ENCODE results near the gene CGRRF1.

The CGRRF1 gene

GRCh38 chr14:54516709-54517108 is 7.0 kb downstream of the CGRRF1 start:
- no peak overlapping the region for H3K27ac ChIP-seq (ENCODE audit: low read length)
- no peaks in the 10 kb centered on the region for H3K4me1 ChIP-seq (ENCODE audit: low read length)
- H3K27me3 ChIP-seq (ENCODE audit: low read depth, low read length): no peaks in the 10 kb centered on the region
- no peak overlapping the region for H3K4me3 ChIP-seq (ENCODE audit: low read length)
- H3K9me3 ChIP-seq (ENCODE audit: insufficient read depth, low read length): peaks cover 15% of the 10 kb centered on the region; the same call in 1 of the 2 replicates
- TF ChIP-seq, protein P1, sequence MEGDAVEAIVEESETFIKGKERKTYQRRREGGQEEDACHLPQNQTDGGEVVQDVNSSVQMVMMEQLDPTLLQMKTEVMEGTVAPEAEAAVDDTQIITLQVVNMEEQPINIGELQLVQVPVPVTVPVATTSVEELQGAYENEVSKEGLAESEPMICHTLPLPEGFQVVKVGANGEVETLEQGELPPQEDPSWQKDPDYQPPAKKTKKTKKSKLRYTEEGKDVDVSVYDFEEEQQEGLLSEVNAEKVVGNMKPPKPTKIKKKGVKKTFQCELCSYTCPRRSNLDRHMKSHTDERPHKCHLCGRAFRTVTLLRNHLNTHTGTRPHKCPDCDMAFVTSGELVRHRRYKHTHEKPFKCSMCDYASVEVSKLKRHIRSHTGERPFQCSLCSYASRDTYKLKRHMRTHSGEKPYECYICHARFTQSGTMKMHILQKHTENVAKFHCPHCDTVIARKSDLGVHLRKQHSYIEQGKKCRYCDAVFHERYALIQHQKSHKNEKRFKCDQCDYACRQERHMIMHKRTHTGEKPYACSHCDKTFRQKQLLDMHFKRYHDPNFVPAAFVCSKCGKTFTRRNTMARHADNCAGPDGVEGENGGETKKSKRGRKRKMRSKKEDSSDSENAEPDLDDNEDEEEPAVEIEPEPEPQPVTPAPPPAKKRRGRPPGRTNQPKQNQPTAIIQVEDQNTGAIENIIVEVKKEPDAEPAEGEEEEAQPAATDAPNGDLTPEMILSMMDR (IDR thresholded peaks at IDR 0.05; ENCODE audit: low read depth, low read length): no peak
- no peak for TF ChIP-seq EZH2phosphoT487 (IDR thresholded peaks at IDR 0.05; ENCODE audit: low read depth)
- H3K36me3 ChIP-seq (replicated peaks; ENCODE audit: low read depth, low read length): peaks cover 24% of the 10 kb centered on the region
- H3K9ac ChIP-seq (ENCODE audit: low read length): no peak overlapping the region
- H3K4me2 ChIP-seq (ENCODE audit: low read length): no peak overlapping the region
- H3K79me2 ChIP-seq (ENCODE audit: low read length): peaks cover 6% of the 10 kb centered on the region; the same call in 1 of the 2 replicates
- no peak overlapping the region for H2AFZ ChIP-seq (ENCODE audit: low read depth, low read length)
- H4K20me1 ChIP-seq (ENCODE audit: insufficient read depth, low read length): no peaks in the 10 kb centered on the region

GRCh38 chr14:54524410-54524809 is 14.7 kb downstream of the CGRRF1 start:
- Histone ChIP-seq H3K4me3 (ENCODE audit: low read length) (no peak overlapping the region), H3K79me2 (ENCODE audit: low read length) (0 out of 2 replicates have a peak, but pooled peaks cover 1% of the 10 kb centered on the region), H3K36me3 (replicated peaks; ENCODE audit: low read depth, low read length) (peaks cover 5% of the 10 kb centered on the region), H4K20me1 (ENCODE audit: insufficient read depth, low read length) (no peaks in the 10 kb centered on the region), H3K9ac (ENCODE audit: low read length) (no peak overlapping the region), H3K4me2 (ENCODE audit: low read length) (no peak overlapping the region), H3K4me1 (ENCODE audit: low read length) (no peaks in the 10 kb centered on the region), H3K27ac (ENCODE audit: low read length) (no peak overlapping the region), H2AFZ (ENCODE audit: low read depth, low read length) (no peak overlapping the region), H3K27me3 (ENCODE audit: low read depth, low read length) (no peaks in the 10 kb centered on the region), H3K9me3 (ENCODE audit: insufficient read depth, low read length) (no peaks in the 10 kb centered on the region)
- TF ChIP-seq EZH2phosphoT487 (IDR thresholded peaks at IDR 0.05; ENCODE audit: low read depth): no peak
- TF ChIP-seq, protein P1 (IDR thresholded peaks at IDR 0.05; ENCODE audit: low read depth, low read length): no peak

GRCh38 chr14:54528973-54529372 is 19.3 kb downstream of the CGRRF1 start:
- no peaks in the 10 kb centered on the region for H3K9me3 ChIP-seq (ENCODE audit: insufficient read depth, low read length)
- H2AFZ ChIP-seq (ENCODE audit: low read depth, low read length): no peak overlapping the region
- no peak overlapping the region for H3K27ac ChIP-seq (ENCODE audit: low read length)
- no peak overlapping the region for H3K9ac ChIP-seq (ENCODE audit: low read length)
- peaks cover 1% of the 10 kb centered on the region for H3K36me3 ChIP-seq (replicated peaks; ENCODE audit: low read depth, low read length)
- no peaks in the 10 kb centered on the region for H3K27me3 ChIP-seq (ENCODE audit: low read depth, low read length)
- H3K4me3 ChIP-seq (ENCODE audit: low read length): no peak overlapping the region
- peaks cover 8% of the 10 kb centered on the region; the same call in 1 of the 2 replicates for H3K4me1 ChIP-seq (ENCODE audit: low read length)
- H4K20me1 ChIP-seq (ENCODE audit: insufficient read depth, low read length): no peaks in the 10 kb centered on the region
- H3K4me2 ChIP-seq (ENCODE audit: low read length): no peak overlapping the region
- TF ChIP-seq, protein P1 (IDR thresholded peaks at IDR 0.05; ENCODE audit: low read depth, low read length): no peak
- TF ChIP-seq EZH2phosphoT487 (IDR thresholded peaks at IDR 0.05; ENCODE audit: low read depth): no peak
- H3K79me2 ChIP-seq (ENCODE audit: low read length): no peaks in the 10 kb centered on the region

- Histone ChIP-seq H3K4me2 (ENCODE audit: low read length) (no peak overlapping the region), H2AFZ (ENCODE audit: low read depth, low read length) (no peak overlapping the region), H3K27ac (ENCODE audit: low read length) (no peak overlapping the region), H3K36me3 (replicated peaks; ENCODE audit: low read depth, low read length) (no peaks in the 10 kb centered on the region), H3K27me3 (ENCODE audit: low read depth, low read length) (no peaks in the 10 kb centered on the region), H4K20me1 (ENCODE audit: insufficient read depth, low read length) (no peaks in the 10 kb centered on the region), H3K79me2 (ENCODE audit: low read length) (no peaks in the 10 kb centered on the region), H3K4me3 (ENCODE audit: low read length) (no peak overlapping the region), H3K4me1 (ENCODE audit: low read length) (peaks cover 8% of the 10 kb centered on the region; the same call in 1 of the 2 replicates), H3K9me3 (ENCODE audit: insufficient read depth, low read length) (no peaks in the 10 kb centered on the region), H3K9ac (ENCODE audit: low read length) (no peak overlapping the region)
- no peak for TF ChIP-seq EZH2phosphoT487 (IDR thresholded peaks at IDR 0.05; ENCODE audit: low read depth)
- TF ChIP-seq, protein P1 (IDR thresholded peaks at IDR 0.05; ENCODE audit: low read depth, low read length): no peak
These were observed 20.1 kb downstream of the CGRRF1 start for GRCh38 chr14:54529811-54530210.

All from OCI-LY3 (cell line).